HG03039 (cell line): Measurements from ENCODE around the gene RHEBL1.
A peak's percentile ranks its signal among the peaks of the same experiment; 100 is the strongest.

Experiments
- ATAC-seq: cut with Tn5 transposase; IDR thresholded peaks from one replicate; pipeline ENCODE4 v1.9.1; 2021; ENCODE audit warnings: mild to moderate bottlenecking, moderate library complexity; ENCODE audit not compliant: unreplicated experiment

RHEBL1 gene

DNA sequence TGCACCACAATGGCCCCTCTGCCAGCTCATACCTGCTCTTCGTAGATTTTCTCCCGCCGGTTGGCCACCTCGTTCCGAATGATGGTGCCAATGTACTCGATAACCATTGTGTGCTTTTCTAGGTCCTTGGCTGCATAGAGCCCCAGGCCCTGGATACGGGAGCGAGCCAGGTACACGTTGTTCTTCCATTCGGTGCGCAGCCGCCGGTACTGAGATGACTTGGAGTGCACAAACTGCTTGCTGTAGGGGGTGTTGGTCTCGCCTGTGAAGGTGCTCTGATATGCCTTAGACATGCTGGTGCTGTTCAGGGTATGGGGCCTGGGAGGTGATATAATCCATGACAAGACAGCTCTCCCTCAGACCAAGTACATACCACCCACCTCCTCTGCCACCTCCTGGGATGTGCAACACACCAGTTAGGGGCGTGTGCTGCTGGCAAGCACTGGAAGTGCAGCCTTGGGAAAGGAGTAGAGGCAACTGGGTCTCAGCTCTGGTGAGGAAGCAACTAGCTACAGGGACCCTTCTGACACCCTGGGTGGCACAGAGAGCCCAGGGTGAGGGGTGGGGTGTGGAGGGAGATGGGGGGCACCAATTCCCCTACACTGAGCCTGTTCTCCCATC lies 47.1 kb downstream of the RHEBL1 start:
- no peak for ATAC-seq

DNA sequence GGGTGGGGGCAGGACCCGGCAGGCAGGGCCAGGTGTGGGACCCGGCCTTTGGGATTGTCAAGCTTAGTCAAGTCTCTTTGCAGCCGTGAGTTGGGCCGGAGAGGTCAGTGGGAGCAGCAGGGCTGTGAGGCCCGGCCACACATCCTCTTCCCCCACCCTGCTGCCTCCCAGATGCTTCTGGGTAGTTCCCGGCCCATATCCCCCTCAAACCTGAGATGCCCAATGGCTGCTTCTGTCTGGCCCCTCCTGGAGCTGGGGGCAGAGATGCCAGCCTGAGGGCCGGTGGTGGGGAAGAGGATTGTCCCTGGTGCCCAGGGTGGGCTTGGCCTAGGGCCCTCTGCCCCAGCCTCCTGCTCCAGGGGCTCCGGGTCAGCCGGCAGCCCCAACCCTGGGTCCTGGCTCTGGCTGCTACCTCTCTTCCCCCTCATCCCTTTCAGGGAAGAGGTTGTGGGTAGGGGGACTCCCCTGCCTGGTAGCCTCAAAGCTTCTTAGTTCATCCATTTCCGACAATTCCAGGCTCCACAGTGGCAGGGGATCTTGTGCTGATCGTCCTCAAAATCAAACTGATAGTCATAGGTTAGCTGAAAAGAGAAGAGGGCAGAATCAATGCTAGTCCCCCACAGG lies 48.4 kb downstream of the RHEBL1 start:
- ATAC-seq = no peak

GRCh38 chr12:49020441-49020840 lies 49.3 kb downstream of the RHEBL1 start:
- ATAC-seq = no peak

GRCh38 chr12:49019443-49020324 lies 50.1 kb downstream of the RHEBL1 start:
- ATAC-seq = no peak

- ATAC-seq = peak; percentile 2
These were observed 50.7 kb downstream of the RHEBL1 start for GRCh38 chr12:49019120-49019430.

GRCh38 chr12:49018261-49019119 lies 51.3 kb downstream of the RHEBL1 start, which contains the start of gene PRKAG1:
Gene PRKAG1, minus strand, starts transcription at chr12:49018776. Its CDS starts 36 bp downstream, at chr12:49018740.
- peak; percentile 84 for ATAC-seq

- ATAC-seq = no peak
These were observed 51.9 kb downstream of the RHEBL1 start for GRCh38 chr12:49017891-49018260.

DNA sequence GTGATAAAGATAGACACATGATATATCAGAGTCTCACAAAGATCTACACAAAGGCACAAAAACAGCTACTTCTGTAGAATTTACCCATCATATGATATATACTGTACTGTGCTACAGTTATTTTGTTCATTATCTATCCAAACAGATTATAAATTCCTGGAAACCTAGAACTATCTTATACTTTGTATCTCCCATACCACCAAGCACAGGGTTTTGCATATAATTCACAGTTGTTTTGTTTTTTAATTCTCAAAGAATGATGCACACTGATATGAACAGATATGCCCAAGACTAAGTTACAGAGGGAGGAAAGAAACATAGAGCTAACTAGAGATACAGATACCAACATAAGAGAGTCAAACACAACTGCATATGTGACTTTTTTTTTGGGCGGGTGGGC lies 54.6 kb downstream of the RHEBL1 start:
- no peak for ATAC-seq
